ENCODE results near the gene SPTBN4. TPM values are rescaled to one million over a fixed set of nuclear protein-coding genes. Genes with fewer than 3 reads are reported as not detected.
"Not testable (repeated sequence)": the region's sequence is repeated elsewhere in the genome, so short reads cannot be mapped to it uniquely, and the experiment has no call there.

SPTBN4 gene
- total RNA-seq, 1 experiment from 2014 or later = 4.5 TPM

DNA sequence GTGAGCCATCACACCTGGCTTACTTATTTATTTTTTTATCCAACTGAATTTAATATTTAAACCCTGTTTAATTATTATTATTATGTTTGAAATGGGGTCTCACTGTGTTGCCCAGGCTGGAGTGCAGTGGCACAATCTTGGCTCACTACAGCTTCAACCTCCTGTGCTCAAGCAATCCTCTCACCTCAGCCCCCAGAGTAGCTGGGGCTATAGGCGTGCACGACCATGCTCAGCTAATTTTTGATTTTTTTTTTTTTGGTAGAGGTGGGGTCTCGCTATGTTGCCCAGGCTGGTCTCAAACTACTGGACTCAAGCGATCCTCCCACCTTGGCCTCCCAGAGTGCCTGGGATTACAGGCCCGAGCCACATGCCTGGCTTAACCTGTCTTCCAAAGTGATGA lies 32.5 kb downstream of the SPTBN4 start:
- no peak for DNase-seq (ENCODE audit: low spot score)
- in situ Hi-C loops (cut with HindIII; ENCODE audit: low sequenced_read_pairs) = no loop called here

DNA sequence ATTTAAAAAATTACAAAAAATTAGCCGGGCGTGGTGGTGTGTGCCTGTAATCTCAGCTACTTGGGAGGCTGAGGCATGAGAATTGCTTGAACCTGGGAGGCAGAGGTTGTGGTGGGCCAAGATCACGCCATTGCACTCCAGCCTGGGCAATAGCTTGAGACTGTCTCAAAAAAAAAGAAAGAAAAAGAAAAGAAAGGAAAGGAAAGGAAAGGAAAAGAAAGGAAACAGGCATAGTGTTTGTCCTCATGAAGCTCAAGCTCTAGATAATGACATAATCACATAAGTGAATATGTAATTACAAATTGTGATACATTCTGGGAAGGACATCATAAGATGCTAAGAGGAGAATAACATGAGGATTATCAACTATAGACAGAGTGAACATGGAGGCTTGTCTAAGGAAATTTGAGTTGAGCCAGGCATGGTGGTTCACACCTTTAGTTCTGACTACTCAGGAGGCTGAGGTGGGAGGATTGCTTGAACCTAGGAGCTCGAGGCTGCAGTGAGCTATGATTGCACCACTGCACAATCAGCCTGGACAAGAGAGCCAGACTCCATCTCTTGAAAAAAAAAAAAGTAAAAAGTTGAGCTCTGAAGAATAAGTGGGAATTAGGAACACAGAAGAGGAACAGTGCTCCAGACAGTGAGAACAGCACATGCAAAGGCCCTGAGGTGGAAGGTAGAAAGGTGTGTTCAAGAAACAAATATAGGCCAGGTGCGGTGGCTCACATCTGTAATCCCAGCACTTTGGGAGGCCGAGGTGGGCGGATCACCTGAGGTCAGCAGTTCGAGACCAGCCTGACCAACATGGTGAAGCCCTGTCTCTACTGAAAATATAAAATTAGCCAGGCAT lies 34.1 kb downstream of the SPTBN4 start:
- in situ Hi-C loops (cut with HindIII; ENCODE audit: low sequenced_read_pairs); DNase-seq (ENCODE audit: low spot score): not testable (repeated sequence)

DNA sequence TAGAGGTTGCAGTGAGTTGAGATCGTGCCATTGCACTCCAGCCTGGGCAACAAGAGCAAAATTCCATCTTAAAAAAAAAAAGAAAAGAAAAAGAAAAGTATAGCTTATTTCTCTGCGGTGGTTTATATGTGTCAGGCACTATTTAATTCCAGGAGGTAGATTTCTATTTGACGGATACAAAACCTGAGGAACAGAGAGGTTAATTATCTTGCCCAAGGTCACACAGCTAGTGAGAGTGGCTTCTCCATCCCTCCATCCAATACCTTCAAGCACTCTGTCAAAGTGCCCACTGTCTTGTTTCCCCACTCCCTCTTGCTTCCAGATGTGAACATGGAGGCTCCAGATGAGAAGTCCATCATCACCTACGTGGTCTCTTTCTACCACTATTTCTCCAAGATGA lies 34.8 kb downstream of the SPTBN4 start:
- no peak for DNase-seq (ENCODE audit: low spot score)
- in situ Hi-C loops (cut with HindIII; ENCODE audit: low sequenced_read_pairs) = no loop called here

DNA sequence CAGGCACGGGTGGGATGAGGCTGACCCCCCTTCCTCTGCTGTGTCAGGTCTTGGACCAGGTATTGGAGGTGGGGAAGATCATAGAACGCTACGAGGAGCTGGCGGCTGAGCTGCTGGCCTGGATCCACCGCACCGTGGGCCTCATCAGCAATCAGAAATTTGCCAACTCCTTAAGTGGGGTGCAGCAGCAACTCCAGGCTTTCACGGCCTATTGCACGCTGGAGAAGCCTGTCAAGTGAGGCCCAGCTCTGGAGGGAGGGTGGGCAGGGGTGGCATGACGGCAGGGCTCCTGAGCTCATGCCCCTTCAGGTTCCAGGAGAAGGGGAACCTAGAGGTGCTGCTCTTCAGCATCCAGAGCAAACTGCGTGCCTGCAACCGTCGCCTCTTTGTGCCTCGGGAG lies 35.3 kb downstream of the SPTBN4 start:
- in situ Hi-C loops (cut with HindIII; ENCODE audit: low sequenced_read_pairs) = no loop called here

DNA sequence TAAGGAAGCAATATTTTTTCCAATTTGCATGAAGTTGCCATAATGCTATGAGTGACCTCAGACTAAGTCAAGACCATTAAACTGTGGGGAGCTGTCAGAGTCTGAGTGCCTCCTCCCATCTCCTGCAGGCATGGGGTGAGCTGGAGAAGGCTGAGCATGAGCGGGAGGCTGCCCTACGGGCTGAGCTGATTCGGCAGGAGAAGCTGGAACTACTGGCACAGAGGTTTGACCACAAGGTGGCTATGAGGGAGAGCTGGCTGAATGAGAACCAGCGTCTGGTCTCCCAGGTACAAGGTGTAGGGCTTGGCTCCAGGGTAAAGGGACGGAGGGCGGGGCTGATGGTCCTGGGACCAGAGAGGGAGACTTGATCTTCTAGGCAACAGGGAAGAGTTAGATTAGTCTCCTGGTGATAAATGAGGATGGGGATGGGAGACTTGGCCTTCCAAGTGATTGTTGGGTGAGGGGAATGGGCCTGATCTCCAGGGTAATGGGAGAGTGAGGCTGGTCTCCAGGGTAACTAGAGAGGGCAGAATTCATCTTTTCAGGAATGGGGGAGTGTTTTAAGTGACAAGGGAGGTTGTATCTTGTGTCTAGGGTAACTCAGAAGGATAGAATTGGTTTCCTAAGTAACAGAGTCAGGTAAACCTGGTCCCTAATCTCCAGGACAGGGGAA lies 36.0 kb downstream of the SPTBN4 start:
- DNase-seq (ENCODE audit: low spot score) = no peak
- in situ Hi-C loops (cut with HindIII; ENCODE audit: low sequenced_read_pairs) = no loop called here

More for the DNA sequence above, 35.3 kb downstream of the SPTBN4 start:
- DNase-seq (ENCODE audit: low spot score) = no peak

DNA sequence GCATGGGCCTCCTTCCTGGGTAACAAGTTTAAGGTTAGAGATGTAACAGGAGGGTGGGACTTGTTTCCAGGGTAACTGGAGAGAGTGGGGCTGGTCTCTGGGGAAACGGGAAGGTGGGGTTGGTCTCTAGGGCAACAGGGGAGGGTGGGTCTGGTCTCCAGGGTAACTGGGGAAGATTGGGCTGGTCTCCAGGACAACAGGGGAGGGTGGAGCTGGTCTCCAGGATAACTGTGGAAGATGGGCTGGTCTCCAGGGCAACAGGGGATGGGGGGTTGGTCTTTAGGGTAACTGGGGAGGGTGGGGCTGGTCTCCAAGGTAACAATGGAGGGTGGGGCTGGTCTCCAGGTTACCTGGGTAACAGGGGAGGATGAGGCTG lies 36.5 kb downstream of the SPTBN4 start:
- in situ Hi-C loops (cut with HindIII; ENCODE audit: low sequenced_read_pairs) = no loop called here
- no peak for DNase-seq (ENCODE audit: low spot score)

DNA sequence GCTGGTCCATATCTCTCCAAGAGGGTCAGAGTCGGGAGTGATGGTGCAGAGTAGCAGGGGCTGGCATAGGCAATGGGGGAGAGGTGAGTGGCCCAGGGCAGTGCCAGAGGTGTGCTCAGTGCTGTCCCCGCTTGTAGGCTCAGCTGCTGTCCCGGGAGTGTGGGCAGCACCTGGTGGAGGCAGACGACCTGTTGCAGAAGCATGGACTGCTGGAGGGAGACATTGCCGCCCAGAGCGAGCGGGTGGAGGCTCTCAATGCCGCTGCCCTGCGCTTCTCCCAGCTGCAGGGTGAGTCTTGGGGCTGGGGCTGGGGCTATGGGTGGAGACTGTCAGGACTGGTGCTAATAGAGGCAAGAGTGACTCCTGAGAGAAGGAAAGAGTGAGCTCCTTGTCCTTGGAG lies 39.3 kb downstream of the SPTBN4 start:
- in situ Hi-C loops (cut with HindIII; ENCODE audit: low sequenced_read_pairs) = no loop called here
- DNase-seq (ENCODE audit: low spot score) = no peak

DNA sequence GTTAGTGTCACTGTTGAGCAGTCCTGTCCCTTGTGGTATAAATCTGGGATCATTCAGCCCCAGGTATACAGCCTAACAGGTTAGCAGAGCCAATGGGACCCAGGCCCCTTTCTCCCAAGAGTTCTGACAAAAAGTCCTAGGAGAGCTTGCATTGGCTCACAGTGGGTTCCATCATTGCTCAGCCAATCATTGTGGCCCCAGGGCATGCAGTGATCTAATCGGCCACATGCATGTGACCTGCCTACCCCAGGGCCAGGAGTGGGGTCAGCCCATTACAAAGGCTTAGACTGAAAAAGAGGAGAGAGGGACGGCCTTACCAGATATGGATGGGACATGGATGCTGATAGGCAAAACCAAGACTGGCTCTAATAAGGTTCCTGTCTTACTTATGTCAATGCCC lies 41.1 kb downstream of the SPTBN4 start:
- no peak for DNase-seq (ENCODE audit: low spot score)
- in situ Hi-C loops (cut with HindIII; ENCODE audit: low sequenced_read_pairs) = no loop called here

DNA sequence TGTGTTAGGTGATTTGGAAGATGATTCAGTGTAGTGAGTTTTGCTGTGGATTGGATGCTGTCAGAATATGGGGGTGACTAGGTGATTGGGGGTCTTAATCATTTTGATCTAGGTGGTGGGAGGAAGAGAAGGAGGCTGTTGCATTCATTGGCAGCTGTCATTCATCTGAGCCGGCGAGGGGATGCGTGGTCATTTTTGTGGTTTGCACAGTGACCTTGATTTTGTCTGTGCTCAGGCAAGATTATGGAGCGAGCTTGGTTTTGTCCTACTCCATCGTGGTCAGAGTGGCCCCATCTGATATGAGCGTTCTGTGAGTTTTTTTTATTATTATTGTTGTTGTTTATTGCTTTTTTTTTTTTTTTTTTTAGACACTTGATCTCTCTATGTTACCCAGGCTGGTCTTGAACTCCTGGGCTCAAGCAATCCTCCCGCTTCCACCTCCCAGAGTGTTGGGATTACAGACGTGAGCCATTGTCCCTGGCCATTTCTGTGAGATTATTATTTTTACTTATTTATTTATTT lies 42.0 kb downstream of the SPTBN4 start:
- in situ Hi-C loops (cut with HindIII; ENCODE audit: low sequenced_read_pairs) = no loop called here
- no peak for DNase-seq (ENCODE audit: low spot score)

DNA sequence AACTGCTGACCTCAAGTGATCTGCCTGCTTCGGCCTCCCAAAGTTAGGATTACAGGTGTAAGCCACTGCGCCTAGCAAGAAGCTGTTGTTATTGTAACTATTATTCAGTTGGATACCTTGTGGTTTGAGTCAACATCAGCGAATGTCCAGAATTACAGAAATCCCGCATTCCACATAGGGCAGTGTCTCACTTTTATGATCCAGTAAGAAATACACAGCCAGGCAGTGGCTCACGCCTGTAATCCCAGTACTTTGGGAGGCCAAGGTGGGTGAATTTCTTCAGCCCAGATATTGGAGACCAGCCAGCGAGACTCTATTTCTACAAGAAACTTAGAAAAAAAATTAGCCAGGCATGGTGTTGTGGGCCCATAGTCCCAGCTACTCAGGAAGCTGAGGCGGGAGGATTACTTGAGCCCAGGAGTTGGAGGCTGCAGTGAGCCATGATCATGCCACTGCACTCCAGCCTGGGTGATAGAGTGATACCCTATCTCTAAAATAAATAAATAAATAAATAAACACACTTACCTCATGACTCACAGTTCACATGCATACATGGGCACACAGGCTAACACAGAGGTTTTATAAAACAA lies 43.8 kb downstream of the SPTBN4 start:
- no peak for DNase-seq (ENCODE audit: low spot score)
- in situ Hi-C loops (cut with HindIII; ENCODE audit: low sequenced_read_pairs) = no loop called here

DNA sequence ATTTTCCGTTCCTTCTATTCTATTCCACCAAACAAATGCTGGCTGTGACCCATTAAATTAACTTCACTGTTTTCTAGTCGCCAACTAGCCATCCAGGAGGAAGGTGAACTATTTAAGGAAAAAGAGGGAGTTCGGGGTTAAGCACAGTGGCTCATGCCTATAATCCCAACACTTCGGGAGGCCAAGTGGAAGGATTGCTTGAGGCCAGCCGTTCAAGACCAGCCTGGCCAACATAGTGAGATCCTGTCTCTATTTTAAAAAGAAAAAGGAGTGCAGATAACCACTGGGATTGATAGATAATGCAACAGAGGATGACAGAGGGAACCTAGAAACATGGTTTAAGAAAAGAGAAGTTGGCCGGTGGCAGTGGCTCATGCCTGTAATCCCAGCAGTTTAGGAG lies 44.7 kb downstream of the SPTBN4 start:
- DNase-seq (ENCODE audit: low spot score) = no peak
- in situ Hi-C loops (cut with HindIII; ENCODE audit: low sequenced_read_pairs) = no loop called here

DNA sequence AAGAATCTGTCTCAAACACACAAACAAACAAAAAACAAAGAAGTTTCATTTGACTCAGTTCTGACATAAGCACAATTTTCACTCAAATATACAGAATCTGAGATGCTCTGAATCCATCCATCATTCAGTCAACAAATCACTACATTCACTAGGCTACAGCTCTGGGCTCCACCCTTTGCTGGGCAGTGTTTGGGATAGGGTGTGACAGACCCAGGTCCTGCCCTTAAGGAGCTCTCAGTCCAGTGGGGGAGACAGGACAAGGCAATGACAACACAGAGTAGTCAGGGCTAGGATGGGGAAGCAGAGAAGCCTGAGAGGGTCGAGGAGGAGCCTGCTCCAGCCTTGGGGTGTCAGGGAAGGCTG lies 45.3 kb downstream of the SPTBN4 start:
- DNase-seq (ENCODE audit: low spot score) = no peak
- in situ Hi-C loops (cut with HindIII; ENCODE audit: low sequenced_read_pairs) = no loop called here

DNA sequence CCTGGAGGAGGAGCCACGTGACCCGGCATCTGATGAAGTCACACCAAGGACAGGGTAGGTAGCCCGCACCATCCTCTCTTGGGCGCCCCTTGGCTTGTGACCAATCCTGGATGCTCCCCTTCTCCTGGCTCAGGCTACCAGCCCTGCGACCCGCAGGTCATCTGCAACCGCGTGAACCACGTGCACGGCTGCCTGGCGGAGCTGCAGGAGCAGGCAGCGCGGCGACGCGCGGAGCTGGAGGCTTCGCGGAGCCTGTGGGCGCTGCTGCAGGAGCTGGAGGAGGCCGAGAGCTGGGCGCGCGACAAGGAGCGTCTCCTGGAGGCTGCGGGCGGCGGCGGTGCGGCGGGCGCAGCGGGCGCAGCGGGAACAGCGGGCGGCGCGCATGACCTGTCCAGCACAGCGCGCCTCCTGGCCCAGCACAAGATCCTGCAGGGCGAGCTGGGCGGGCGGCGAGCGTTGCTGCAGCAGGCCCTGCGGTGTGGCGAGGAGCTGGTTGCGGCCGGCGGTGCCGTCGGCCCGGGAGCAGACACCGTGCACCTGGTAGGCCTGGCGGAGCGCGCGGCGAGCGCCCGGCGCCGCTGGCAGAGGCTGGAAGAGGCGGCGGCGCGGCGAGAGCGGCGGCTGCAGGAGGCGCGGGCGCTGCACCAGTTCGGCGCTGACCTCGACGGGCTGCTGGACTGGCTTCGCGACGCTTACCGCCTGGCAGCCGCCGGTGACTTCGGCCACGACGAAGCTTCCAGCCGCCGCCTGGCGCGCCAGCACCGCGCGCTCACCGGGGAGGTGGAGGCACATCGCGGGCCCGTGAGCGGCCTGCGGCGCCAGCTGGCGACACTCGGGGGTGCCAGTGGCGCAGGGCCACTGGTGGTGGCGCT lies 45.9 kb downstream of the SPTBN4 start:
- in situ Hi-C loops (cut with HindIII; ENCODE audit: low sequenced_read_pairs) = no loop called here
- DNase-seq (ENCODE audit: low spot score) = no peak

DNA sequence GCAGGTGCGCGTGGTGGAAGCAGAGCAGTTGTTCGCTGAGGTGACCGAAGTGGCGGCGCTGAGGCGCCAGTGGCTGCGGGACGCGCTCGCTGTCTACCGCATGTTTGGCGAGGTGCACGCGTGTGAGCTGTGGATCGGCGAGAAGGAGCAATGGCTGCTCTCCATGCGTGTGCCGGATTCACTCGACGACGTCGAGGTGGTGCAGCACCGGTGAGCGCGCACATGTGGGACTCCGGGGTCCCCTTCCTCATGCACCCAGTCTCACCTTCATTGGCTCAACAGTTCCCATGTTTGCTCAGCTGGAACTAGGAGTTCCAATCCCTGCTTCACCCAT lies 46.5 kb downstream of the SPTBN4 start:
- DNase-seq (ENCODE audit: low spot score) = no peak
- in situ Hi-C loops (cut with HindIII; ENCODE audit: low sequenced_read_pairs) = no loop called here

DNA sequence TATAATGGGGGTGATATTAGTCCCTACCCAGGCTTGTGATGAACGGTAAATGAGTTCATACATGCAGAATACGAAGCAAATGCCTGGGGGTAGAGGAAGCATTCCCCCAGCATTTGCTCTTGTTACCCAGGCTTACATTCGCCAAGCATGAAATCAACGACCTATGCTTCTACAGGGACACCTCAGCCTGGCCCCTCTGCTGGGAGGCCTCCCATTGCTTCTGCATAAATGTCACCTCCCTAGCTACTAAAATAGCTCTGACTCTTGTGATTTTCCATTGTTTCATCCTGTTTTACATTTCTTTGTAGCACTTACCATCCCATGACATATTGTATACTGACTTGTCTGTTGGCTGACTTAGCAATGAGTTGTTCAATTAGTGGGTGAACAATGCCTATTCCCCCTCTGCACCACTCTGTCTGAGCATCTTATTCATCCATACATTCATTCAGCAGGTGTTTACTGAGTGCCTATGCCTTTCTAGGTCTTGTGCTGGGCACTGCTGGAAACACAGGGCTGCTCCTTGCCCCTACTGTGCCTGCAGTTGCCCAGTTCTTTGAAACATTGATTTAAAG lies 47.0 kb downstream of the SPTBN4 start:
- no peak for DNase-seq (ENCODE audit: low spot score)
- in situ Hi-C loops (cut with HindIII; ENCODE audit: low sequenced_read_pairs) = no loop called here

DNA sequence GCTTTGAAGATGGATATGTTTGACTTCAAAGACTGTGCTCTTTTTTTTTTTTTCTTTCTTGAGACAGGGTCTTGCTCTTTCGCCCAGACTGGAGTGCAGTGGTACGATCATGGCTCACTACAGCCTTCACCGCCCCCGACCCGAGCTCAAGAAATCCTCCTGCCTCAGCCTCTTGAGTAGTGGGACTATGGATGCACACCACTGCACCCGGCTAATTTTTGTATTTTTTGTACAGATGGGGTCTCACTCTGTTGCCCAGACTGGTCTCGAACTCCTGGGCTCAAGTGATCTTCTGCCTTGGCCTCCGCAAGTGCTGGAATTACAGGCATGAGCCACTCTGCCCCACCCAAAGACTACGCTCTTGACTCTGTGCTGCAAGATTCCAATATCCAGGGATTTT lies 50.4 kb downstream of the SPTBN4 start:
- in situ Hi-C loops (cut with HindIII; ENCODE audit: low sequenced_read_pairs) = no loop called here
- DNase-seq (ENCODE audit: low spot score) = no peak

DNA sequence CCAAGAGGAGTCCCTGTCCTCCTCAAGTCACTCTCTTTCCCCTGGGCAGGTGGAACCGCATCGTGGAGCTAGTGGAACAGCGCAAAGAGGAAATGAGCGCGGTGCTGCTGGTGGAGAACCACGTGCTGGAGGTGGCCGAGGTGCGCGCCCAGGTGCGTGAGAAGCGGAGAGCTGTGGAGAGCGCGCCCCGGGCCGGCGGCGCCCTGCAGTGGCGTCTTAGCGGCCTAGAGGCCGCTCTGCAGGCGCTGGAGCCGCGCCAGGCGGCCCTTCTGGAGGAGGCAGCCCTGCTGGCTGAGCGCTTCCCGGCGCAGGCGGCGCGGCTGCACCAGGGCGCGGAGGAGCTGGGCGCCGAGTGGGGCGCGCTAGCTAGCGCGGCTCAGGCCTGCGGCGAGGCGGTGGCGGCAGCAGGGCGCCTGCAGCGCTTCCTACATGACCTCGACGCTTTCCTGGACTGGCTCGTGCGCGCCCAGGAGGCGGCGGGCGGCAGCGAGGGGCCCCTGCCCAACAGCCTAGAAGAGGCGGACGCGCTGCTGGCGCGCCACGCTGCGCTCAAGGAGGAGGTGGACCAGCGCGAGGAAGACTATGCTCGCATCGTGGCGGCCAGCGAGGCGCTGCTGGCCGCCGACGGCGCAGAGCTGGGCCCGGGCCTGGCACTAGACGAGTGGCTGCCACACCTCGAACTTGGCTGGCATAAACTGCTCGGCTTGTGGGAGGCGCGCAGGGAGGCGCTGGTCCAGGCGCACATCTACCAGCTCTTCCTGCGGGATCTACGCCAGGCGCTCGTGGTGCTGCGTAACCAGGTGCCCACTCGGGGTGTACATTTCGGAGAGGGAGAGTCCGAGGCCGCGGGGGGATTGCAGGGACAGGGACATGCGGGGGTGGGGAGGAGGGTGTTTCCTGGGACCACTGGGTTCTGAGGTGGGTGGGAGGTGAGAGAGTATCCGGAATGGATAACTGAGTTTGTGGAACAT lies 52.8 kb downstream of the SPTBN4 start:
- no peak for DNase-seq (ENCODE audit: low spot score)
- in situ Hi-C loops (cut with HindIII; ENCODE audit: low sequenced_read_pairs) = no loop called here

DNA sequence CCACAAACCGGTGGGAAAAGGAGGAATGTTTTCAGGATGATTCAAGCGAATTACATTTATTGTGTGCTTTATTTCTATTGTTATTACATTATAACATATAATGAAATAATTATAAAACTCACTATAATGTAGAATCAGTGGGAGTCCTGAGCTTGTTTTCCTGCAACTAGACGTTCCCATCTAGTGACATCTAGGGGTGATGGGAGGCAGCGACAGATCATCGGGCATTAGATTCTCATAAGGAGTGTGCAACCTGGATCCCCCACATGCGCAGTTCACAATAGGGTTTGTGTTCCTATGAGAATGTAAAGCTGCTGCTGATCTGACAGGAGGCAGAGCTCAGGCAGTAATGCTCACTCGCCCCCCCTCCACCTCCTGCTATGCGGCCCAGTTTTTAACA lies 54.5 kb downstream of the SPTBN4 start:
- DNase-seq (ENCODE audit: low spot score) = peak; percentile 35

More for the DNA sequence above, 54.5 kb downstream of the SPTBN4 start:
- in situ Hi-C loops (cut with HindIII; ENCODE audit: low sequenced_read_pairs) = no loop called here

Measured in G401 (cell line).